K562 (cell line): ENCODE measurements around the gene MFSD11.

Experiments used
- DNMT1 ChIP-seq: fragments of 450-650 bp; IDR thresholded peaks from 2 replicates; pipeline ENCODE4 v1.6.1; 2016; ENCODE audit warnings: antibody characterized with exemption, mild to moderate bottlenecking
- FOXP1 ChIP-seq: sonication (generic); formaldehyde crosslinking; IDR thresholded peaks from 2 replicates; pipeline ENCODE4 v1.8.0; 2022; ENCODE audit warnings: mild to moderate bottlenecking, missing genetic modification reagents
- HNRNPL ChIP-seq: fragments of 200-400 bp; formaldehyde crosslinking; IDR thresholded peaks from 2 replicates; pipeline ENCODE4 v1.6.1; 2017; ENCODE audit warnings: low read depth, mild to moderate bottlenecking, low read length
- PTBP1 ChIP-seq: fragments of 200-400 bp; formaldehyde crosslinking; IDR thresholded peaks from 2 replicates; pipeline ENCODE4 v1.6.1; 2017; ENCODE audit warnings: low read depth, low read length
- PYGO2 ChIP-seq: fragments of 450-650 bp; IDR thresholded peaks from 2 replicates; pipeline ENCODE4 v1.6.1; 2016; ENCODE audit warnings: mild to moderate bottlenecking, missing genetic modification characterization, moderate library complexity, missing compliant biosample characterization
- RCOR1 ChIP-seq, 2 experiments: IDR thresholded peaks; 2 replicates each; pipeline ENCODE4 v1.6.1; 2012; ENCODE audit warnings: low read depth in 2 of 2, low read length in 2 of 2, borderline replicate concordance in 1 of 2, improper control_type of control experiment in 1 of 2
- ZNF274 ChIP-seq: IDR thresholded peaks from 2 replicates; pipeline ENCODE4 v1.6.1; 2011; ENCODE audit warnings: low read depth, mild to moderate bottlenecking, low read length, moderate library complexity, borderline replicate concordance
- TF ChIP-seq, protein P1 (sequence below): fragments of 450-650 bp; IDR thresholded peaks from 2 replicates; pipeline ENCODE4 v1.6.1; 2018; ENCODE audit not compliant: partially characterized antibody
- TF ChIP-seq, protein P2 (sequence below): sonication (generic); formaldehyde crosslinking; IDR thresholded peaks from 2 replicates; pipeline ENCODE4 v1.9.0; 2022; ENCODE audit warnings: mild to moderate bottlenecking, missing genetic modification reagents

DNA sequence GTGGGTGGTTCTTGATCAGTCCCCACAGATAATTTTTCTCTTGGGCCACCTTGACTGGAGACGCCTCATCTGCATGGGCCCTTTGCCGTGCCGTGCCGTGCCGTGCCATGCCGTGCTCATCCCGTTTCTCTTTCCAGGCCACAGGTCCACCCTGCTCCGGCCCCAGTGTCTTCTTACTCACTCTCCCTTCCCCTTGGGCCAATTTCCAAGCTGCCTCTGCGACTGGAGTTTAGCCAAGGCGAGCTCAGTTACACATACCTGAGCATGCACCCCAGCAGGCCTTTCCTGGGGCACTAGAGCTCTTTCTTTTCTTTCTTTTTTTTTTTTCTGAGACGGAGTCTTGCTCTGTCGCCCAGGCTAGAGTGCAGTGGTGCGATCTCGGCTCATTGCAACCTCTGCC, 89.8 kb downstream of the MFSD11 start:
- TF ChIP-seq, protein P1, sequence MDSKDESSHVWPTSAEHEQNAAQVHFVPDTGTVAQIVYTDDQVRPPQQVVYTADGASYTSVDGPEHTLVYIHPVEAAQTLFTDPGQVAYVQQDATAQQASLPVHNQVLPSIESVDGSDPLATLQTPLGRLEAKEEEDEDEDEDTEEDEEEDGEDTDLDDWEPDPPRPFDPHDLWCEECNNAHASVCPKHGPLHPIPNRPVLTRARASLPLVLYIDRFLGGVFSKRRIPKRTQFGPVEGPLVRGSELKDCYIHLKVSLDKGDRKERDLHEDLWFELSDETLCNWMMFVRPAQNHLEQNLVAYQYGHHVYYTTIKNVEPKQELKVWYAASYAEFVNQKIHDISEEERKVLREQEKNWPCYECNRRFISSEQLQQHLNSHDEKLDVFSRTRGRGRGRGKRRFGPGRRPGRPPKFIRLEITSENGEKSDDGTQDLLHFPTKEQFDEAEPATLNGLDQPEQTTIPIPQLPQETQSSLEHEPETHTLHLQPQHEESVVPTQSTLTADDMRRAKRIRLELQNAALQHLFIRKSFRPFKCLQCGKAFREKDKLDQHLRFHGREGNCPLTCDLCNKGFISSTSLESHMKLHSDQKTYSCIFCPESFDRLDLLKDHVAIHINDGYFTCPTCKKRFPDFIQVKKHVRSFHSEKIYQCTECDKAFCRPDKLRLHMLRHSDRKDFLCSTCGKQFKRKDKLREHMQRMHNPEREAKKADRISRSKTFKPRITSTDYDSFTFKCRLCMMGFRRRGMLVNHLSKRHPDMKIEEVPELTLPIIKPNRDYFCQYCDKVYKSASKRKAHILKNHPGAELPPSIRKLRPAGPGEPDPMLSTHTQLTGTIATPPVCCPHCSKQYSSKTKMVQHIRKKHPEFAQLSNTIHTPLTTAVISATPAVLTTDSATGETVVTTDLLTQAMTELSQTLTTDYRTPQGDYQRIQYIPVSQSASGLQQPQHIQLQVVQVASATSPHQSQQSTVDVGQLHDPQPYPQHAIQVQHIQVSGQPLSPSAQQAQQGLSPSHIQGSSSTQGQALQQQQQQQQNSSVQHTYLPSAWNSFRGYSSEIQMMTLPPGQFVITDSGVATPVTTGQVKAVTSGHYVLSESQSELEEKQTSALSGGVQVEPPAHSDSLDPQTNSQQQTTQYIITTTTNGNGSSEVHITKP: no peak
- no peak for TF ChIP-seq PYGO2 (tag)
- no peak for TF ChIP-seq PTBP1
- no peak for TF ChIP-seq HNRNPL
- no peak for TF ChIP-seq RCOR1 (IDR thresholded peaks at IDR 0.05; ENCODE audit: borderline replicate concordance in 1 of 2, low read depth in 2 of 2, low read length in 2 of 2)
- no peak for TF ChIP-seq ZNF274
- TF ChIP-seq, protein P2, sequence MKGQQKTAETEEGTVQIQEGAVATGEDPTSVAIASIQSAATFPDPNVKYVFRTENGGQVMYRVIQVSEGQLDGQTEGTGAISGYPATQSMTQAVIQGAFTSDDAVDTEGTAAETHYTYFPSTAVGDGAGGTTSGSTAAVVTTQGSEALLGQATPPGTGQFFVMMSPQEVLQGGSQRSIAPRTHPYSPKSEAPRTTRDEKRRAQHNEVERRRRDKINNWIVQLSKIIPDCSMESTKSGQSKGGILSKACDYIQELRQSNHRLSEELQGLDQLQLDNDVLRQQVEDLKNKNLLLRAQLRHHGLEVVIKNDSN: no peak
- TF ChIP-seq FOXP1 (CRISPR knock-in tag): no peak
- TF ChIP-seq DNMT1: no peak
